22Rv1 (cell line): Measurements from ENCODE around the gene GFOD2.

Experiments
- H3K27ac ChIP-seq: fragments of 450-650 bp; 2 replicates; pipeline ENCODE4 v1.5.1; 2017
- ZFX ChIP-seq: fragments of 450-650 bp; IDR thresholded peaks from 2 replicates; pipeline ENCODE4 v1.6.1; 2017; ENCODE audit warnings: antibody characterized with exemption, borderline replicate concordance
- TF ChIP-seq, protein P1 (sequence below): fragments of 450-650 bp; IDR thresholded peaks from 2 replicates; pipeline ENCODE4 v1.5.1; 2017; ENCODE audit warnings: mild to moderate bottlenecking

The GFOD2 gene

DNA sequence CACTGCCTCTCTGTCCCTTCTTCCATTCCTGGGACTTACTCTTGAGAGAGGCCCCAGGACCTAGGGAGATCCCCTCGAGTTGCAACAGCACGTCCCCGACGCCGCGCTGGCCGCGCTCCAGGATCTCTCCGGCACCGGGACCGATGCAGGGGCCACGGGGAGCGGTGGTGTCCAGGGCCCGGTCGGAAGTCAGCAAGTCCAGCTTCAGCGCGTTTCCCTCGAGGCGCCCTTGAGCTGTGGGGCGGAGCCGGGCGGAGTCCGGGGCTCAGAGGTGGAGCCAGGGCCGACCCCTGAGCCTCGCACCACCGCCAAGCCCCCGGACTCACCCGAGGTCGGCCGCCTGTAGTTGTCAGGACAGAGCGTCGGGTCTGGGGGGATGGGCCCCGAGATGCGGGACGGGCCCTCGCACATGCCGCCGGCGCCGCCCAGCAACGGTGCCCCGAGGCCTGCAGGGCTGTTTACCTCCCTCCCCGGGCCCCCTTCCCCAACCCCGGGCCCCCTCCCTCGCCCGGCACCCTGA lies 53.0 kb downstream of the GFOD2 start:
- H3K27ac ChIP-seq, result peak overlapping the region; percentile 80
- TF ChIP-seq, protein P1, sequence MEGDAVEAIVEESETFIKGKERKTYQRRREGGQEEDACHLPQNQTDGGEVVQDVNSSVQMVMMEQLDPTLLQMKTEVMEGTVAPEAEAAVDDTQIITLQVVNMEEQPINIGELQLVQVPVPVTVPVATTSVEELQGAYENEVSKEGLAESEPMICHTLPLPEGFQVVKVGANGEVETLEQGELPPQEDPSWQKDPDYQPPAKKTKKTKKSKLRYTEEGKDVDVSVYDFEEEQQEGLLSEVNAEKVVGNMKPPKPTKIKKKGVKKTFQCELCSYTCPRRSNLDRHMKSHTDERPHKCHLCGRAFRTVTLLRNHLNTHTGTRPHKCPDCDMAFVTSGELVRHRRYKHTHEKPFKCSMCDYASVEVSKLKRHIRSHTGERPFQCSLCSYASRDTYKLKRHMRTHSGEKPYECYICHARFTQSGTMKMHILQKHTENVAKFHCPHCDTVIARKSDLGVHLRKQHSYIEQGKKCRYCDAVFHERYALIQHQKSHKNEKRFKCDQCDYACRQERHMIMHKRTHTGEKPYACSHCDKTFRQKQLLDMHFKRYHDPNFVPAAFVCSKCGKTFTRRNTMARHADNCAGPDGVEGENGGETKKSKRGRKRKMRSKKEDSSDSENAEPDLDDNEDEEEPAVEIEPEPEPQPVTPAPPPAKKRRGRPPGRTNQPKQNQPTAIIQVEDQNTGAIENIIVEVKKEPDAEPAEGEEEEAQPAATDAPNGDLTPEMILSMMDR, result no peak
- no peak for TF ChIP-seq ZFX

DNA sequence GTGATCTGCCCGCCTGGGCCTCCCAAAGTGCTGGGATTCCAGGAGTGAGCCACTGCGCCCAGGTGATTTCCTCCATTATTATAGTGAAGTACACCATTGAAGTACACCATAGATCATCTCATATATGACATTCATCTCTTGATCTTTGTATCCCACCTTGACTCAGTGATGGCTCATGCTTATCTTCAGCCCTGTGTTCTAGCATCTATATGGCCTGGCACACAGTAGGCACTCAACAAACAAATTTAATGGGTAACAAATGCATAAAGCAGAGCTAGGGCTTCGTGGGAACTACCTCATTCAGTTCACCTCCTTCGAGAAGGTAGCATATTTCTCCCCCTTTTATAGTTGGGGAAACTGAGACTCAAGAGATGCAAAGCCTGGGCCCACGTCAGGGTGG lies 53.5 kb downstream of the GFOD2 start:
- no peak for TF ChIP-seq ZFX
- TF ChIP-seq, protein P1, result no peak
- peak overlapping the region; percentile 80 for H3K27ac ChIP-seq

DNA sequence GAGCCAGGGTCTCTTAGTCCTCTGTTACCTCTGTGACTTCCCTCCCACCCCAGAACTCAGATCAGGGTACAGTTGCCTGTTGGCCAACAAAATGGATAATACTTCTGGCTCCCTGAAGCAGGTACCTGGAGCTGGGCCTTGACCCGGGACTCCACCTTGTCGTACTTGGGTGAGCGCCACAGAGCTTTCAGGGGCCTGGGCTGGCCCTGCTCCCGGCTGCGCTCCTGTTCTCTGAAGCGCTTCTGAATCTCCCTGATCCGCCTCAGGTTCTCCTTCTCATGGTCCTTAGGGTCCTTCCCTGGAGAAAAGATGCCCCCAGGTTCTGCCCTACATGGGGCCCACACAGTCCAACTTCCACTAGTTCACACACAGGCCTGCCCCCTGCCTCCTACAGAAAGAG lies 54.2 kb downstream of the GFOD2 start:
- H3K27ac ChIP-seq, result 0 out of 2 replicates have a peak overlapping the region, but pooled peaks have one; percentile 18
- no peak for TF ChIP-seq ZFX
- TF ChIP-seq, protein P1, result no peak

DNA sequence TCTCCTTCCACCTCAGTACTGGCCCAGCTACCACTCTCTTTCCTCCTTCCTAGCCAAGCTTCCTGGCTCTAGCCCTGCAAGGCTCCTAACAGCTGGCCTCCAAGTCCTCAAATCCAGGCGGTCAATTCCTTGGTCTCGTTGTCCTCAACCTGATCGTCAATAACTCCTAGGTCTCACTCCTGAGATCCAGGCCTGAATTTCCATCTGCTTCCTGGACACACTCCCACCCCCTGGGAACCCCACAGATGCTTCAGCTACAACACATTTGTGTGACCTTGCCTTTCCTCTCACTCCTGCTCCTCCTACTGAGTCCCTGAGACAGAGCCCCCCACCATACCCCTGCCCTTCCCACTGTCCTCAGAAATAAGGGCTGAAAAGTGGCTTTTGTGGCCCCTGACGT lies 54.9 kb downstream of the GFOD2 start:
- H3K27ac ChIP-seq, result 0 out of 2 replicates have a peak overlapping the region, but pooled peaks have one; percentile 18
- no peak for TF ChIP-seq ZFX
- TF ChIP-seq, protein P1, result no peak

DNA sequence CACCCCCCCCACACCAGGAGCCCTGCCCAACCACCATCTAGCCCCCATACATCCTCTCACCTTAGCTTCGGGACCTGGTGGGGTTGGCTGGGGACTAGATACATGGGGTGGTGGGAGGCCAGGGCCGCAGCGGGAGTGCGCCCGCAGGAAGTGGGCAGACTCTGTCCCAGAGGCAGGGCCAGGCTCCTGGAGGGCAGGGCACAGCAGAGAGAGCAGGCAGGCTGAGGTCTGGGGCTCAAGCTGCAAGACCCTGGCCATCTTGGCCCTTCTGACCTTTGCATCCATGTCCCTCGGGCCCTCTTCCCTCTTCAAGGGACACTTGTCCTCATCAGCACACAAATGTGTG lies 55.3 kb downstream of the GFOD2 start:
- 0 out of 2 replicates have a peak overlapping the region, but pooled peaks have one; percentile 93 for H3K27ac ChIP-seq
- TF ChIP-seq, protein P1, result peak; percentile 5; the same call in 1 of the 2 replicates
- TF ChIP-seq ZFX, result no peak

DNA sequence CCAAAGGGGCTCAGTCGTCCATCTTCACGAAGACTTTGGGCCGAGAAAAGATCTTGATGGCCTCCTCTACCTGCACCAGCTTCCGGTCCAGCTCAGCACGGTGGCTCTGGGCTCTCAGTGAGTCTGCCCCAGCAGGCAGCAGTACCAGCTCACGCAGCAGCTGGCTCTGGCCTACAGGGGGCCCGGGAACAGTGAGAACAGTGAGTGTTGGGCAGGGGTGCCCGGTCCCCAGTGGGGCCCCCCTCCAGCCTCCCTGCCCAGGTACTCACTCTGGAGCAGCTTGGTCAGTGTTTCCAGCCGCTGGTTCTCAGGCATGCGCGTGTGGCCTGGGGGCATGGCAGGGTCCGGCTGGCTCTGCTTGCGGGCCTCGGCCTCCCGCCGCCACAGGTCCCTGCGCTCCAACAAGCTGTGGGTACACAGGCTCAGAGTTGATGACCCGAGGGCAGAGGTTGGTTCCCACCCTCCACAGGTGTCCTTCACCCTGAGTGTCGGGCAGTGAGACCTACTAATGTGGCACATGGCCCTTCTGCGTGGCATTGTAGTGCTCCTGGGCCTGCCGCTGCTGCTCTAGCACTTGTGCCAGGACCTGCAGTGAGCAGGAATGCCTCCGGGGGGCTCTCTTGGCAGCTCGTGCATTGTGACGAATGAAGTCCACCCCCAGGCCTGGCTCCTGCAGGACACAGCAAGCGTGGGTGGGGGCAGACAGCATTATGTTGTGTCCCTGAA lies 55.8 kb downstream of the GFOD2 start:
- TF ChIP-seq, protein P1, result peak; percentile 43
- TF ChIP-seq ZFX, result no peak
- H3K27ac ChIP-seq, result peak overlapping the region; percentile 93; the same call in 1 of the 2 replicates

DNA sequence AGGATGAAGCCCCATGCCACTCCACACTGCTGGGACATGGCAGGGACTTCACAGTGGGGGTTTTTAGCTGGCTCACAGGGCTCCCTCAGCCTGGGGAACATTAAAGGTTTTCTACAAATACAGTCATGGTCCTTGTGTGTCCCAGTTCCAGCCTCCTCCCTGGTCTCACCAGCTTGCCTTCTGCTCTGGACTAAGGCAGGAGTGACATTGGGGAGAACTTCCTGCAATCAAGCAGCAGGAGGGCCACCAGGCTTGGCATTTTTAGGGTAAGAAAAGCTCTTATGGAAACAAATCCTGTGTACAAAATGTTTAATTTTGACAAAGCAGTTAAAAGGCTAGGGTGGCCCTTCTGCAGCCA lies 56.5 kb downstream of the GFOD2 start:
- TF ChIP-seq, protein P1, result no peak
- peak overlapping the region; percentile 93 for H3K27ac ChIP-seq
